Measurements from ENCODE around the gene PTPN4. TPM values are rescaled to one million over a fixed set of nuclear protein-coding genes. Genes with fewer than 3 reads are reported as not detected.

The PTPN4 gene
- total RNA-seq, 2 donors from 2014 or later, result 12.2 to 21.1 TPM

GRCh38 chr2:119823734-119824334 lies 64.1 kb downstream of the PTPN4 start:
- no peak for TF ChIP-seq POLR2A (IDR thresholded peaks at IDR 0.05)
- TF ChIP-seq CTCF (IDR thresholded peaks at IDR 0.05), result peak; percentile 16 to 61 (median 51)
- H3K36me3 ChIP-seq (replicated peaks in 1 of 2; ENCODE audit: insufficient read depth in 1 of 2, low read depth in 2 of 2), result no peaks in the 10 kb centered on the region
- no peak overlapping the region for H3K4me3 ChIP-seq
- intact Hi-C loops (cut with DNase I), result no loop called here
- no peaks in the 10 kb centered on the region for H3K4me1 ChIP-seq
- whole genome bisulfite sequencing, 2 donors, result 57 to 58% methylated on average over 7 of the region's 7 CpGs
- no peak overlapping the region for H3K27ac ChIP-seq
- ATAC-seq, result no peak
- peak in 3 of 4 donors; percentile 27 to 45 (median 33) for DNase-seq
- H3K27me3 ChIP-seq, result no peaks in the 10 kb centered on the region
- no peaks in the 10 kb centered on the region for H3K9me3 ChIP-seq

- TF ChIP-seq POLR2A (IDR thresholded peaks at IDR 0.05), result no peak
- peak in 5 of 7 experiments; percentile 14 to 27 (median 25) for TF ChIP-seq CTCF (IDR thresholded peaks at IDR 0.05)
- no peaks in the 10 kb centered on the region for H3K36me3 ChIP-seq (replicated peaks in 1 of 2; ENCODE audit: insufficient read depth in 1 of 2, low read depth in 2 of 2)
- DNase-seq (peak in 2 of 4 donors; percentile 19 to 21), ATAC-seq (no peak)
- intact Hi-C loops (cut with DNase I), result no loop called here
- no peak overlapping the region for H3K4me3 ChIP-seq
- no peaks in the 10 kb centered on the region for H3K27me3 ChIP-seq
- no peak overlapping the region for H3K27ac ChIP-seq
- H3K4me1 ChIP-seq, result no peaks in the 10 kb centered on the region
- no peaks in the 10 kb centered on the region for H3K9me3 ChIP-seq
- WGBS, 2 donors, result 75 to 78% methylated on average over 5 of the region's 5 CpGs
These were observed 66.7 kb downstream of the PTPN4 start for GRCh38 chr2:119826370-119826961.

GRCh38 chr2:119827866-119828507 lies 68.3 kb downstream of the PTPN4 start:
- DNase-seq, result no peak
- TF ChIP-seq CTCF (IDR thresholded peaks at IDR 0.05) (no peak), POLR2A (IDR thresholded peaks at IDR 0.05) (no peak)
- no peaks in the 10 kb centered on the region for H3K36me3 ChIP-seq (replicated peaks in 1 of 2; ENCODE audit: insufficient read depth in 1 of 2, low read depth in 2 of 2)
- no peaks in the 10 kb centered on the region for H3K9me3 ChIP-seq
- H3K4me3 ChIP-seq, result no peak overlapping the region
- ATAC-seq, result no peak
- peaks cover 5% of the 10 kb centered on the region for H3K4me1 ChIP-seq
- WGBS, 2 donors, result 75 to 78% methylated on average over 5 of the region's 5 CpGs
- no peak overlapping the region for H3K27ac ChIP-seq
- intact Hi-C loops (cut with DNase I), result no loop called here
- no peaks in the 10 kb centered on the region for H3K27me3 ChIP-seq

GRCh38 chr2:119836455-119837142 lies 76.9 kb downstream of the PTPN4 start:
- Histone ChIP-seq H3K9me3 (no peaks in the 10 kb centered on the region), H3K4me3 (no peak overlapping the region), H3K4me1 (peaks cover 6% of the 10 kb centered on the region), H3K36me3 (replicated peaks in 1 of 2; ENCODE audit: insufficient read depth in 1 of 2, low read depth in 2 of 2) (no peaks in the 10 kb centered on the region), H3K27me3 (no peaks in the 10 kb centered on the region), H3K27ac (no peak overlapping the region)
- intact Hi-C loops (cut with DNase I), result no loop called here
- 88 to 93% methylated on average over 15 to 22 of the region's 22 CpGs for WGBS, 2 donors
- TF ChIP-seq CTCF (IDR thresholded peaks at IDR 0.05) (no peak), POLR2A (IDR thresholded peaks at IDR 0.05) (no peak)
- ATAC-seq (no peak), DNase-seq (no peak)

All from body of pancreas (tissue), 4 donors.